GM12875 (cell line): ENCODE measurements around the gene CPM.

Experiments
- H3K4me3 ChIP-seq: one replicate; pipeline ENCODE4 v1.5.1; 2011; ENCODE audit warnings: low read depth, low read length, control low read depth
- TF ChIP-seq, protein P1 (sequence below): IDR thresholded peaks from 2 replicates; pipeline ENCODE4 v1.5.1; 2011; ENCODE audit warnings: low read depth, mild to moderate bottlenecking, control low read depth, inconsistent platforms, low read length, moderate library complexity, borderline replicate concordance; ENCODE audit not compliant: insufficient read depth

Gene CPM

DNA sequence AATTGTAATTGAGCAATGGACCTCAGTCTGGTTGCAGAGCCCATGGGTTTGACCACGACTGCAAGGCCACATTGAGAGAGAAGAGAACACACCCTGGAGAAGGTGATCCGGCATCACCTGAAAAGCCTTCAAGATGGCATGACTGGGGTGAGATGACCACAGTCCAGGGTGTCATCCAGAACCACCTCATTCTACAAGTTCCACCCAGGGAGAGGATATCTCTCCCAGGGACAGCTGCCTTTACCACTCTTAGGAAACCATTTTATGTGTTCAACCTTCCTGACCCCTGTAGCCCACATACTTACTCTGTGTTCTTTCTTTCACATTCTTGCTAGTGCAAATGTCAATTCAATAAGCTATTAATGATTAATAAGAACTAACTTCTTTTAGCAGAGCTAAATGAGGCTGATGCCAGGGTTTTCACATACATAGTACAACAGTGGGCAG, 43.4 kb upstream of the CPM start:
- TF ChIP-seq, protein P1, sequence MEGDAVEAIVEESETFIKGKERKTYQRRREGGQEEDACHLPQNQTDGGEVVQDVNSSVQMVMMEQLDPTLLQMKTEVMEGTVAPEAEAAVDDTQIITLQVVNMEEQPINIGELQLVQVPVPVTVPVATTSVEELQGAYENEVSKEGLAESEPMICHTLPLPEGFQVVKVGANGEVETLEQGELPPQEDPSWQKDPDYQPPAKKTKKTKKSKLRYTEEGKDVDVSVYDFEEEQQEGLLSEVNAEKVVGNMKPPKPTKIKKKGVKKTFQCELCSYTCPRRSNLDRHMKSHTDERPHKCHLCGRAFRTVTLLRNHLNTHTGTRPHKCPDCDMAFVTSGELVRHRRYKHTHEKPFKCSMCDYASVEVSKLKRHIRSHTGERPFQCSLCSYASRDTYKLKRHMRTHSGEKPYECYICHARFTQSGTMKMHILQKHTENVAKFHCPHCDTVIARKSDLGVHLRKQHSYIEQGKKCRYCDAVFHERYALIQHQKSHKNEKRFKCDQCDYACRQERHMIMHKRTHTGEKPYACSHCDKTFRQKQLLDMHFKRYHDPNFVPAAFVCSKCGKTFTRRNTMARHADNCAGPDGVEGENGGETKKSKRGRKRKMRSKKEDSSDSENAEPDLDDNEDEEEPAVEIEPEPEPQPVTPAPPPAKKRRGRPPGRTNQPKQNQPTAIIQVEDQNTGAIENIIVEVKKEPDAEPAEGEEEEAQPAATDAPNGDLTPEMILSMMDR, result no peak
- H3K4me3 ChIP-seq, result no peak overlapping the region

DNA sequence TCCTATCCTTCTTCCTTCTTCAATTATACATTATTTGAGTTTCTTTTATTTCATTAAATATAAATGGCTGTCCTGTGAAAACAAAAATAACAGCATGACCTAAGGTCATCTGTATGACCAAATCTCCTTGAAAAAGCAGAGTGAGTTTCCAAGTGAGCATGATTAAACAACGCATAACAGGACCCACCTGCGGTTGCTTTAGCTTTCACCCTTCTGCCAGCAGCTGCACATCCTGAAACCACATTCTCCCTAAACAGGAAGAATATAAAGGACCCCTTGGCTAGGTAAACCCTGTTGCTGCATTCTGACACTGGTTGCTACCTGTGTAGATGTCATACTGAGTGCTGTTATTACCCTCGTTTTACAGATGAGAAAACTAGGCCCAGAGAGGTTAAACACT, 42.8 kb upstream of the CPM start:
- TF ChIP-seq, protein P1, result no peak
- no peak overlapping the region for H3K4me3 ChIP-seq

DNA sequence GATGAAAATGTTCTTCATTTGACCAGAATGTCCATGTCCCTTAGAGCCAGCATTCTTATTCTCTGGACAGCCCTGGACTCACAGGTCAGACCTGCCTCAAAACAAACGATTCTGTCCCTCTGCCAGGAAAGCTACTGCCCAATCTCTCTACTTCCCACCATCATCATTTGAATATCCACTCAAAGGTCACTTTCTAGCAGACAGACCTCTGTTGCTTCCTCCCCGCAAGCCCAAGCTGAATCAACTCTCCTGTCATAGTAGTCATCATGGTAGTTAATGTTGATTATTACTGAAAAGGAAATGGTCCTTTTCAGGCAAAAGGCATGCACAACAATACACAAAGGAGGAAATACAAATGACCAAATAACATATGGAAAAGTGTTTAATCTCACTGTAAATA, 39.6 kb upstream of the CPM start:
- H3K4me3 ChIP-seq, result no peak overlapping the region
- TF ChIP-seq, protein P1, result no peak

DNA sequence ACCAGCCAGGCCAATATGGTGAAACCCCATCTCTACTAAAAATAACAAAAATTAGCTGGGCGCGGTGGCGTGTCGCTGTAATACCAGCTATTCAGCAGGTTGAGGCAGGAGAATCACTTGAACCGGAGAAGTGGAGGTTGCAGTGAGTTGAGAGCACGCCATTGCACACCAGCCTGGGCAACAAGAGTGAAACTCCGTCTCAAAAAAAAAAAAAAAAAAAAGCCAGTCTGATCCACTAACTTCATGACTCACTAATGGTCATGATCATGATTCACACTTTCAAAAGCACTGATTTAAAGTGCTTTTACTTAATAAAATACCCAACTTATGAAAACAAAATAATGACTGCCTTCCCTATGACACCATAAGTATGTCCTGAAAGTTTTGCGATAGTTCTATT, 38.4 kb upstream of the CPM start:
- no peak overlapping the region for H3K4me3 ChIP-seq
- TF ChIP-seq, protein P1, result no peak

DNA sequence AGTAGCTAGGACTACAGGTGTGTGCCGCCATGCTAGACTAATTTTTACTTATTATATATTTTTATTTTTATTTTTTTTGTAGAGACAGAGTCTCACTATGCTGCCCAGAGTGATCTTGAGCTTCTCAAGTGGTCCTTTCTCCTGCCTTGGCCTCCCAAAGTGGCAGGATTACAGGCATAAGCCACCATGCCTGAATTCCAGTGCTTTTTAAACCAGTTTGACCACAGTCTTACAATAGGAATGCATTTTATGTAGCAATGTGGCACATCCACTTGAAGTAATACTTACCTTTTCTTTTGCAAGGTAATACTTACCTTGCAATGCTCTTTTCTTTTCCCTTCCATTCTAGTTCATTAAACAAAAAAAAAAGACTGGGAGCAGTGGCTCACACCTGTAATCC, 38.0 kb upstream of the CPM start:
- no peak overlapping the region for H3K4me3 ChIP-seq
- TF ChIP-seq, protein P1, result no peak

DNA sequence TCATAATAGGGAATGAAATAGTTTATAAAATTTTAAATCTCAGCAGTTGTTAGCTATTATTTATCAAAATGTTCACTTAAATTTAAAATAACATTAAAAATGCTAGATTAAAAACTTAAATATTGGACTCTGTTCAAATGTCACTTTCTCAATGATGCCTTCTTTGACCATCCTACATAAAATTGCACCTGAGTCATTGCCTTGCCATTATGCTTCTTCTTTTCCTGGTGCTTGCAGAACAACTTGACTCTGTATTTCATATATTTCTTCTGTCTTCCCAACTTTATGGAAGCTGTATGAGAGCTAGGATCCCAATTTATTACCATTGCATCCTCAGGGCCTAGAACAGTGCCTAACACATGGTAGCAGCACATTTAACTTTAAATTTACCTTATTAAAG, 37.3 kb upstream of the CPM start:
- TF ChIP-seq, protein P1, result no peak
- H3K4me3 ChIP-seq, result no peak overlapping the region

DNA sequence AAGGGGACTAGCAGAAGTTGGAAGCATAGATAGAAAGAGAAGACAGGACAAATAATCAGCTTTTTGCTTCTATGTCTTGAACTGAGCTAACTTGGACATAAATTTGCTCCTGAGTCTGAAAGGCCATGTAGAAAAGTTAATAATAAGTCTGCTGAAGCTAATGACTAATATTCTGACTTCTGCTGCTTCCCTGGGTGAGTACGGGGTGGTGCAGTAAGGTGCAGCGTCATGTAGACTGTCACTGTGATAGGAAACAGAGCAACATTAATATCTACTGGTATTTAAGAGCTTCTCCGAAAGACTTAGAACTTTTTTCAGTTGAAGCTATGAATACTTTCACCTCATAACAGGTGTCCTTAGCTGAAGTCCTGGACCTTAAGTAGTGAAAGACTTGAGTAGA, 34.1 kb upstream of the CPM start:
- no peak overlapping the region for H3K4me3 ChIP-seq
- TF ChIP-seq, protein P1, result no peak
